GM12878 (cell line): ENCODE measurements around the gene CTSF. TPM values are rescaled to one million over a fixed set of nuclear protein-coding genes. Genes with fewer than 3 reads are reported as not detected.

Experiments
- ASH2L ChIP-seq: fragments of 300-600, 200-600 bp; sonication (generic); IDR thresholded peaks from 2 replicates; pipeline ENCODE4 v1.6.1; 2017; ENCODE audit warnings: low read depth, mild to moderate bottlenecking, borderline replicate concordance
- CBX5 ChIP-seq: sonication (generic); IDR thresholded peaks from 2 replicates; pipeline ENCODE4 v1.6.1; 2016; ENCODE audit warnings: low read depth, moderate library complexity, mild to moderate bottlenecking, inconsistent platforms
- MTA2 ChIP-seq: fragments of 450-650 bp; IDR thresholded peaks from 2 replicates; pipeline ENCODE4 v1.6.1; 2016; ENCODE audit warnings: low read depth, mild to moderate bottlenecking, moderate library complexity
- RUNX3 ChIP-seq: IDR thresholded peaks from 2 replicates; pipeline ENCODE4 v1.6.1; 2012; ENCODE audit warnings: low read length, inconsistent platforms
- polyA plus RNA-seq, 11 experiments: library from polyadenylated mRNA; depleted of rRNA in 4 of 11; unstranded in 6 of 11; stranded (reverse) in 5 of 11; fragments of >200 nt; fragmentation: Nextera tagmentation in 4 of 11; fragmentation: Illumina TruSeq in 1 of 11; extraction: Ambion mirVana in 4 of 11; extraction: Trizol in 1 of 11; gene quantifications; 1 replicate in 1 of 11; 2 replicates in 10 of 11; pipeline versions ENCODE4 v1.2.1 to v1.2.3, GENCODE V29; 2011 to 2016; ENCODE audit warnings: inconsistent platforms in 2 of 11, missing spikeins in 2 of 11, low read depth in 1 of 11
- total RNA-seq, 4 experiments: library from RNA; depleted of rRNA in 3 of 4; stranded (reverse); fragments of >200 nt in 3 of 4; fragmentation: Illumina TruSeq in 1 of 4; extraction: Trizol in 1 of 4; gene quantifications; 2 replicates each; pipeline versions ENCODE4 v1.2.1 to v1.2.3, GENCODE V29; 2013 to 2021
- TF ChIP-seq, protein P1 (sequence below): fragments of 450-650 bp; IDR thresholded peaks from 2 replicates; pipeline ENCODE4 v1.6.1; 2016; ENCODE audit warnings: mild to moderate bottlenecking
- TF ChIP-seq, protein P2 (sequence below): fragments of 450-650 bp; formaldehyde crosslinking; IDR thresholded peaks from 2 replicates; pipeline ENCODE4 v1.5.0; 2022; ENCODE audit warnings: mild to moderate bottlenecking, missing genetic modification characterization
- TF ChIP-seq, protein P3 (sequence below): fragments of 450-650 bp; IDR thresholded peaks from 2 replicates; pipeline ENCODE4 v1.6.1; 2017; ENCODE audit warnings: mild to moderate bottlenecking, low read depth, inconsistent platforms; ENCODE audit not compliant: poor library complexity, severe bottlenecking

CTSF gene
- total and polyA plus RNA-seq, 10 of the 15 experiments (the other 5 are each of a cell fraction or from before 2014, with no cell fraction given) = 0.11 to 0.41 (median 0.26) TPM; not detected in 4

GRCh38 chr11:66563832-66564231 lies 4.6 kb downstream of the CTSF start (continued):
- TF ChIP-seq CBX5 (no peak), ASH2L (no peak), MTA2 (no peak), RUNX3 (no peak)
- TF ChIP-seq, protein P1, sequence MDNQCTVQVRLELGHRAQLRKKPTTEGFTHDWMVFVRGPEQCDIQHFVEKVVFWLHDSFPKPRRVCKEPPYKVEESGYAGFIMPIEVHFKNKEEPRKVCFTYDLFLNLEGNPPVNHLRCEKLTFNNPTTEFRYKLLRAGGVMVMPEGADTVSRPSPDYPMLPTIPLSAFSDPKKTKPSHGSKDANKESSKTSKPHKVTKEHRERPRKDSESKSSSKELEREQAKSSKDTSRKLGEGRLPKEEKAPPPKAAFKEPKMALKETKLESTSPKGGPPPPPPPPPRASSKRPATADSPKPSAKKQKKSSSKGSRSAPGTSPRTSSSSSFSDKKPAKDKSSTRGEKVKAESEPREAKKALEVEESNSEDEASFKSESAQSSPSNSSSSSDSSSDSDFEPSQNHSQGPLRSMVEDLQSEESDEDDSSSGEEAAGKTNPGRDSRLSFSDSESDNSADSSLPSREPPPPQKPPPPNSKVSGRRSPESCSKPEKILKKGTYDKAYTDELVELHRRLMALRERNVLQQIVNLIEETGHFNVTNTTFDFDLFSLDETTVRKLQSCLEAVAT = no peak
- TF ChIP-seq, protein P2, sequence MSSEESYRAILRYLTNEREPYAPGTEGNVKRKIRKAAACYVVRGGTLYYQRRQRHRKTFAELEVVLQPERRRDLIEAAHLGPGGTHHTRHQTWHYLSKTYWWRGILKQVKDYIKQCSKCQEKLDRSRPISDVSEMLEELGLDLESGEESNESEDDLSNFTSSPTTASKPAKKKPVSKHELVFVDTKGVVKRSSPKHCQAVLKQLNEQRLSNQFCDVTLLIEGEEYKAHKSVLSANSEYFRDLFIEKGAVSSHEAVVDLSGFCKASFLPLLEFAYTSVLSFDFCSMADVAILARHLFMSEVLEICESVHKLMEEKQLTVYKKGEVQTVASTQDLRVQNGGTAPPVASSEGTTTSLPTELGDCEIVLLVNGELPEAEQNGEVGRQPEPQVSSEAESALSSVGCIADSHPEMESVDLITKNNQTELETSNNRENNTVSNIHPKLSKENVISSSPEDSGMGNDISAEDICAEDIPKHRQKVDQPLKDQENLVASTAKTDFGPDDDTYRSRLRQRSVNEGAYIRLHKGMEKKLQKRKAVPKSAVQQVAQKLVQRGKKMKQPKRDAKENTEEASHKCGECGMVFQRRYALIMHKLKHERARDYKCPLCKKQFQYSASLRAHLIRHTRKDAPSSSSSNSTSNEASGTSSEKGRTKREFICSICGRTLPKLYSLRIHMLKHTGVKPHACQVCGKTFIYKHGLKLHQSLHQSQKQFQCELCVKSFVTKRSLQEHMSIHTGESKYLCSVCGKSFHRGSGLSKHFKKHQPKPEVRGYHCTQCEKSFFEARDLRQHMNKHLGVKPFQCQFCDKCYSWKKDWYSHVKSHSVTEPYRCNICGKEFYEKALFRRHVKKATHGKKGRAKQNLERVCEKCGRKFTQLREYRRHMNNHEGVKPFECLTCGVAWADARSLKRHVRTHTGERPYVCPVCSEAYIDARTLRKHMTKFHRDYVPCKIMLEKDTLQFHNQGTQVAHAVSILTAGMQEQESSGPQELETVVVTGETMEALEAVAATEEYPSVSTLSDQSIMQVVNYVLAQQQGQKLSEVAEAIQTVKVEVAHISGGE = no peak
- TF ChIP-seq, protein P3, sequence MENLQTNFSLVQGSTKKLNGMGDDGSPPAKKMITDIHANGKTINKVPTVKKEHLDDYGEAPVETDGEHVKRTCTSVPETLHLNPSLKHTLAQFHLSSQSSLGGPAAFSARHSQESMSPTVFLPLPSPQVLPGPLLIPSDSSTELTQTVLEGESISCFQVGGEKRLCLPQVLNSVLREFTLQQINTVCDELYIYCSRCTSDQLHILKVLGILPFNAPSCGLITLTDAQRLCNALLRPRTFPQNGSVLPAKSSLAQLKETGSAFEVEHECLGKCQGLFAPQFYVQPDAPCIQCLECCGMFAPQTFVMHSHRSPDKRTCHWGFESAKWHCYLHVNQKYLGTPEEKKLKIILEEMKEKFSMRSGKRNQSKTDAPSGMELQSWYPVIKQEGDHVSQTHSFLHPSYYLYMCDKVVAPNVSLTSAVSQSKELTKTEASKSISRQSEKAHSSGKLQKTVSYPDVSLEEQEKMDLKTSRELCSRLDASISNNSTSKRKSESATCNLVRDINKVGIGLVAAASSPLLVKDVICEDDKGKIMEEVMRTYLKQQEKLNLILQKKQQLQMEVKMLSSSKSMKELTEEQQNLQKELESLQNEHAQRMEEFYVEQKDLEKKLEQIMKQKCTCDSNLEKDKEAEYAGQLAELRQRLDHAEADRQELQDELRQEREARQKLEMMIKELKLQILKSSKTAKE = no peak
